ENCODE measurements around the gene MAOA. TPM values are rescaled to one million over a fixed set of nuclear protein-coding genes. Genes with fewer than 3 reads are reported as not detected.
"Not testable (repeated sequence)": the region's sequence is repeated elsewhere in the genome, so short reads cannot be mapped to it uniquely, and the experiment has no call there.

Gene MAOA
- polyA plus RNA-seq (2013, experiment 1 of 2; ENCODE audit: insufficient read length), result 0.16 TPM
- 0.36 TPM for polyA plus RNA-seq (2013, experiment 2 of 2; ENCODE audit: insufficient read length)

DNA sequence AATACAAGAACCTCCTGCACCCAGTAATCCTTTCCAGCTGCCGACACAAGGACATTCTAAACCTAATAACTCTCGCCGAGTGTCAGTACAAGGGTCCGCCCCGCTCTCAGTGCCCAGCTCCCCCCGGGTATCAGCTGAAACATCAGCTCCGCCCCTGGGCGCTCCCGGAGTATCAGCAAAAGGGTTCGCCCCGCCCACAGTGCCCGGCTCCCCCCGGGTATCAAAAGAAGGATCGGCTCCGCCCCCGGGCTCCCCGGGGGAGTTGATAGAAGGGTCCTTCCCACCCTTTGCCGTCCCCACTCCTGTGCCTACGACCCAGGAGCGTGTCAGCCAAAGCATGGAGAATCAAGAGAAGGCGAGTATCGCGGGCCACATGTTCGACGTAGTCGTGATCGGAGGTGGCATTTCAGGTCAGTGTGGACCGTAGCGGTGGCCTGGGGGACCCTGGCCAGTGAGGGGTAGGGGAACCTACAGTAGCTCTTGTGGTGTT lies at the start of gene MAOA:
MAOA (plus strand) TSS at position 295 of the 490 bp plus-strand sequence; CDS start at position 338, 43 bp downstream.
- no peak for DNase-seq

GRCh38 chrX:43612400-43612799 lies 43.7 kb upstream of the MAOA start:
- DNase-seq, result no peak

DNA sequence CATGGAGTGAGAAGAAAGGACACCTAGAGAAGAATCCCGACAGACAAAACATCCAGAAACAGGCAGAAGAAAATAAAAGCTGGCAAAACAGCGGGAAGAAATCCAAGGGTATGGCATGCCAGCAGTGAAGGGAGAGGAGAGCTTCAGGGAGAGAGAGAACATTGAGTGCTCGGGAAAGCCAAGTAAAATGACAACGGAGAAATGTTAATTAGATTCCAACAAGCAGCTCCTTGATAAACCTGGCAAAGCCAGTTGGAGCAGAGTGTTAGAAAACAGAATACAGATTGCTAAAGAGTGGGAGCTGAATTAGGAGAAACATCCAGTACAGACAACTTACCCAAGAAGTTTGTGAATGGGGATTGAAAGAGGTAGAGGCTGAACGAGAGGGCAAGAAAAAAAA lies 40.4 kb upstream of the MAOA start:
- DNase-seq, result no peak

DNA sequence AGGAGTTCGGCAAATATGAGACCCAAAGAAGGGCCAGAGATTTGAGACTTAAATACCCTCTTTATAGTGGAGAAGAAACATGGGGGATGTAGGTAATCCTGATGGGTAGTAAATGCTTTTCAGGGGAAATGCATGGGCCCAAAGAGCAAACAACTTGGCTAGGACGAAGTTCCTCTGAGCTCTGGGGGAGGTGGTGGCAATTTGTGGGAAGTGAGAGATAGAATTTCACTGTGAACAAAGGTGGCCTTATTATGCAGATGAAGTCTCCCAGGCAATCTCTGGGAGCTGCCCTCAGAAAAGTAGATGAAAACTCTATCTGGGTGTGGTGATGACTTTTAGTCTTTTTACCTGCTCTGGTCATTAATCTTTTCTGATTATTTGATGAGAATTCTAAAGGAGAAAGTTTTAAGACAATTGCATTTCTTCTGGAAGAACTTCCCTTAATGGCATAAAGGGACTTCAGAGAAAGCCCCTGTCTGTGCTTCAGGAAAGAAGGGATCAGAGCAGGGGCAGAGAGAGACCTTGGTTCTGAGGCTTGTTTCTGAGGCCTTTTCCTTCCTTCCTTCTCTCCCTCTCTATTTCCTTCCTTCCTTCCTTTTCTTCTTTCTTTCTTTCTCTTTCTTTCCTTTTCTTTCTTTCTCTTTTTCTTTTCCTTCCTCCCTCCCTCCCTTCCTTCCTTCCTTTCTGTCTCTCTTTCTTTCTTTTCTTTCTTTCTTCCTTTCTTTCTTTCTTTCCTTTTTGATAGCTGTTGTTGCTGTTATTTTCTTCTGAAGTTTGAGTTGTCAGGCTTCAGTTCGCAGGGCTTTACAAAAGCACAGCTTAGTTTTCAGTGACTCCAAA lies 37.5 kb upstream of the MAOA start:
- no peak for DNase-seq

- not testable (repeated sequence) for DNase-seq
Measured at GRCh38 chrX:43619861-43620260, 36.2 kb upstream of the MAOA start.

GRCh38 chrX:43627147-43627546 lies 29.0 kb upstream of the MAOA start:
- no peak for DNase-seq

- DNase-seq, result no peak
Measured at GRCh38 chrX:43627669-43628068, 28.4 kb upstream of the MAOA start.

- DNase-seq, result no peak
Measured at GRCh38 chrX:43629229-43629628, 26.9 kb upstream of the MAOA start.

- no peak for DNase-seq
Measured at GRCh38 chrX:43631841-43632240, 24.3 kb upstream of the MAOA start.

- no peak for DNase-seq
Measured at GRCh38 chrX:43633081-43633480, 23.0 kb upstream of the MAOA start.

DNA sequence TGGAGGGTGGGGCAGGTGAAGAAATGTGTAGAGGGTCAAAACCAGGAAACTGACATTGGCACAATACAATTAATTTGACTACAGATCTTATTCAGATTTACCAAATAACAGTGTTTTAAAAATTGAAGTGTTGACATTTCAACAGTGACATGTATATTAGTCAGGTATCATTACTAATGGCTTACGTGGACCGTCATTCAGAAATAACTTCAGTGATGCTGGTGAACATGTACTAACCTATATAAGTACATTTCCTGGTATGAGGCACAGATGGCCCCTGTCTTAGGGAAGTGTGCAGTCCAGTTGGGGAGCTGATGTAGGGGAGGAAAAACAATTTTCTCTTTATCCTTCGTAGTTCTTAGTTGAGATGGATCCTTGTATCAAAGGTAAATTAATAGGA lies 22.3 kb upstream of the MAOA start:
- no peak for DNase-seq

- DNase-seq, result no peak
Measured at GRCh38 chrX:43640482-43640881, 15.6 kb upstream of the MAOA start.

DNA sequence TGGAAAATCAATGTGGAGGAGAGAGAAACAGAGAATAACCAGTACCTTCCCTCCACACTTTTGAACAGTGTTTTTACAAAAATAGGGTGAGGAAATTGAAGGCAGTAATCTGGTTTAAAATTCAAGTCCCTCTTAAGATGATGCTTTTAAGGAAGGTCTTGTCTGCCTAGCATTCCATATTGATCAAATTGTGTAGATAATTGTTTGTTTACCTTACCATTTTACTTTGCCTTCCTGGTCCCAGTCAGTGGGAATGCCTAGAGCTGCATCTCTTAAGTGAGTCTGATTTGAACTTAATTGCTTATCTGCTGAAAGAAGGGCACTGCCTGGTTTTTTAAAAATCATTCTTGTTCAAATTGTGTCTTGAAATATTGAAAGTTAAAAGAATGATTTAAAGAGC lies 14.4 kb upstream of the MAOA start:
- no peak for DNase-seq

DNA sequence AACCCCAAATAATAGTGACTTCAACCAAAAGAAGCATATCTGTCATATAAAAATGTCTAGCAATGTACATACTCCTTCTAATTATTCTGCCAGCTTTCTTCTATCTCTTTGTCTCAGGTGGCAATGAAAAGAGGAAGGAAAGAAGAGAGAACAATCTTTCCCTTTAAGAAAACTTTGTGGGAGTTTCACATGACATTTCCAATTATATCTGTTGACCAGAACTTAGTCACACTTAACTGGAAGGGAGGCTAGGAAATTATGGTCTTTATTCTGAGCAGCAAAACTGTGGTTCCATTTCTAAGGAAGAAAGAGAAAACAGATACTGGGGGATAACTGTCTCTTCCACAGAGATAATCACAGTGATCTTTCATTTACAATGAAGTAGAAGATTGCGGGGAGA lies 12.9 kb upstream of the MAOA start:
- DNase-seq, result no peak

- DNase-seq, result no peak
Measured at GRCh38 chrX:43643662-43644061, 12.4 kb upstream of the MAOA start.

GRCh38 chrX:43644124-43644701 lies 11.9 kb upstream of the MAOA start:
- peak; percentile 79 for DNase-seq

DNA sequence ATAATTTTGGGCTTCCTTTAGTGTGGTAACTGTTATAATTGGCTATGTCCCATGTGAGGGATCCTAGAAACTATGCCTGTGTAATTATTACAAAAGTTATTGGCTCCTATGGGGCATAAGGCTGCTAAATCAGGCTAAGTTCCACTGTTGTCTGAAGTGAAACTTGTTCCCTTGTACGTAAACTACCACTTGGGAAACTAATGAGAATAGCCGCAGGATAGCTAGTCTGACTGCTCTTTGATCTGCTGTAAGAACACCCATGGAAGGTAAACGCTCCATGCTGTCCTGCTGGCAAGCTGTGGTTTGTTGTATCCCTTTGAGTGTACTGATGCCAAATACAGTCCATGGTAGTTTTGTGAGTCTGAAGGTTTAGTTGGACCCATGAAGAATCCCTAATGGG lies 9.3 kb upstream of the MAOA start:
- DNase-seq, result no peak

- DNase-seq, result peak; percentile 93
Measured at GRCh38 chrX:43654431-43655150, 1.5 kb upstream of the MAOA start.

DNA sequence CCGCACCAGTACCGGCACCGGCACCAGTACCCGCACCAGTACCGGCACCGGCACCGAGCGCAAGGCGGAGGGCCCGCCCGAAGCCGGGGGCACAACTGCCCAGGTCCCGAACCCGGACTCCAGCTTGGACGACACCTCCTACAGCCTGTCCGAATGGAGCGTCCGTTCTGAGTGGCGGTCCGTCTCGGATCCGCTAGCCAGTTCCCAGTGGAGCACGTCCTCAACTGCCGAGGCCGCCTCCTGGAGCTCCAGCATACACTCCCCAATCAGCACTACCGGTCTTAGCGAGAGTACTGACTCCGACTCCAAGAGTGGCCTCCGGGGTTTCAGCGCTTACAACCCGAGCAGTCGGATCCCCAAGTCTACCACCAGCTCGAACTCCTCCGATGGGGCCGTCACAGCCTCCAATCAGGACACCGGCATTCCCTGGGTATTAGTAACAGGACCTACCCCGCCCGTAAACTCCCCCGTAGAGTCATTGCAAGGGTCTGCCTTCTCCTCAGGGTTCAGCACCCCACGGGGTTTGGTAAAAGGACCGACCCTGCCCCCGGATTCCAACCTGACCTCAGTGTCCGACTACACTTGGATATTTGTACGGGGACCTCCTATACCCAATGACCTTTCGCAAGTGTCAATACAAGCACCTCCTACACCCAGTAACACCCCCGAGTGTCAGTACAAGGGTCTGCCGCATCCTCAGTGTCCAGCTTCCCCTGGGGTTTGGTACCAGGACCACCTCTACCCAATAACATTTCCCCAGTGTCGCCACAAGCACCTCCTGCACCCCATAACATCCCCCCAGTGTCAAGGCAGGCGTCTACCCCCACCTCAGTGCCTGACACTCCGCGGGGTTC lies 721 bp upstream of the MAOA start:
- peak; percentile 26 for DNase-seq

DNA sequence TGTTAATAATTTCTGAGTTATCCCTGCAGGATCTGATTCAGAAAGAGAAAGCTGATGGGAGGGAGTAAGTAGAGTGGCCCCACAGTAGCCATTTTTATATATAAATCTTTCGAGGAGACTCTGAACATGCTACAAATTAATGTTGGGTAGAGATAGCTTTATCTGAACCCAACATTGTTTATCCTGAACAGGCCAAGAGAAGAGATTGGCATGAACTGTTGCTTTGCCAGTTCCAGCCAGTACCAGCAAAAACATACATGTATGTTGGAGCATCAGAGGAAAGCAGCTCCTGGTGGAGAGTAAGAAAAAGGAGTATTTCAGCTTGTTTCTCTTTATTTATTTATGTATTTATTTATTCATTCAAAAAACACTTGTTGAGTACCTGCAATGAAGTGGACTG lies 1.6 kb downstream of the MAOA start:
- DNase-seq, result no peak

- DNase-seq, result no peak
Measured at GRCh38 chrX:43661521-43662240, 5.6 kb downstream of the MAOA start.

DNA sequence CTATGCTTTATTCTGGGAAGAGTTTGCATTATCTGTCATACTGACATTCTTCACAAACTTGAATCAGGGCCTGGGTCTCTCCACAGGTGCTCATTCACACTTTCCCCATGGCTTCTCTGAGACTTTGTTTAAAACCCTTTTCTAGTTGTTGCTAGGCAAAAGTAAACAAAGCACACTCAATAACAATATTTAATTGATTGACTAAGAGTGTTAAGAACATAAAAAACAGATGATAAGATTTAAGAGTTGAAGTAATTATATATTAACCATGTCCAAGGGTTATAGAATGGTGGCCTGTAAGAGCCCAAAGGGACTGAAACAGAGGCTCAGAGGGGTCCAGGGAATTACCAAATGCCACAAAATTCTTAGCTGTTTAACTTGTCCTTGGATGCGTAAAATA lies 7.1 kb downstream of the MAOA start:
- no peak for DNase-seq

Data from fibroblast of skin of scalp (primary cell).